Neural crest cell (in vitro differentiated cells): ENCODE results near the gene MLLT11. TPM values are rescaled to one million over a fixed set of nuclear protein-coding genes. Genes with fewer than 3 reads are reported as not detected.

ENCODE experiments used
- DNase-seq: peaks from one replicate; pipeline ENCODE4 v3.0.0; 2021; ENCODE audit warnings: low read depth, mixed read lengths, low spot score
- H3K27ac Mint-ChIP-seq: one replicate; pipeline ENCODE4 v1.8.0; 2021; ENCODE audit warnings: mild to moderate bottlenecking, mixed read lengths; ENCODE audit not compliant: unreplicated experiment
- H3K27me3 Mint-ChIP-seq: 2 replicates; pipeline ENCODE4 v1.8.0; 2021; ENCODE audit warnings: low read depth, mild to moderate bottlenecking, mixed read lengths
- H3K36me3 Mint-ChIP-seq: 2 replicates; pipeline ENCODE4 v1.8.0; 2021; ENCODE audit warnings: low read depth, mild to moderate bottlenecking, mixed read lengths
- H3K4me1 Mint-ChIP-seq: 2 replicates; pipeline ENCODE4 v1.8.0; 2021; ENCODE audit warnings: mixed read lengths
- H3K4me3 Mint-ChIP-seq: one replicate; pipeline ENCODE4 v1.8.0; 2021; ENCODE audit warnings: mild to moderate bottlenecking, mixed read lengths
- H3K9me3 Mint-ChIP-seq: 2 replicates; pipeline ENCODE4 v1.8.0; 2021; ENCODE audit warnings: mixed read lengths
- total RNA-seq: library from RNA; stranded (reverse); gene quantifications from 2 replicates; pipeline ENCODE4 v1.2.1, GENCODE V29; 2021
- TF ChIP-seq, protein P1 (sequence below): fragments of 200-600 bp; sonication (generic); conservative IDR thresholded peaks from 2 replicates; pipeline ENCODE4 v1.5.0; 2021; ENCODE audit warnings: antibody characterized with exemption, mild to moderate bottlenecking

The MLLT11 gene
- total RNA-seq, 1 donor from 2014 or later, result 63.9 TPM

DNA sequence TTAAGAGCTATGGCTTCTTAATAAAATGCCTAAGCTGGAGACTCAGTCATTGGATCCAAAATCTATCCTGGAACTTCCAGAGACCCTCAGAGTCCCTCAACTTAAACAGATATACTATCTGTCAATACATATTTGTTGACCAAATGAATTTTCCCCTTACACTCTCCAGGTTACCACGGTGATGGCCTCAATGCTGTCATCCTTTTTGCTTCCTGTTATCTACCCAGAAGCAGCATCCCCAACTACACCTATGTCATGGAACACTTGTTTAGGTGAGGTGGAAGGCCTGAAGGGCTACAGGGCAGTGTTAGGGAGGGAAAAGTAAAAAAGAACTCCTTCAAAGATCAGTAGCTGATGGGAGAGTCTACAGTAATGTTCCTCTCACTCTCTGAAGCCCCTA is 17.0 kb upstream of the MLLT11 start:
- H3K4me3 Mint-ChIP-seq, result no peak overlapping the region
- TF ChIP-seq, protein P1, sequence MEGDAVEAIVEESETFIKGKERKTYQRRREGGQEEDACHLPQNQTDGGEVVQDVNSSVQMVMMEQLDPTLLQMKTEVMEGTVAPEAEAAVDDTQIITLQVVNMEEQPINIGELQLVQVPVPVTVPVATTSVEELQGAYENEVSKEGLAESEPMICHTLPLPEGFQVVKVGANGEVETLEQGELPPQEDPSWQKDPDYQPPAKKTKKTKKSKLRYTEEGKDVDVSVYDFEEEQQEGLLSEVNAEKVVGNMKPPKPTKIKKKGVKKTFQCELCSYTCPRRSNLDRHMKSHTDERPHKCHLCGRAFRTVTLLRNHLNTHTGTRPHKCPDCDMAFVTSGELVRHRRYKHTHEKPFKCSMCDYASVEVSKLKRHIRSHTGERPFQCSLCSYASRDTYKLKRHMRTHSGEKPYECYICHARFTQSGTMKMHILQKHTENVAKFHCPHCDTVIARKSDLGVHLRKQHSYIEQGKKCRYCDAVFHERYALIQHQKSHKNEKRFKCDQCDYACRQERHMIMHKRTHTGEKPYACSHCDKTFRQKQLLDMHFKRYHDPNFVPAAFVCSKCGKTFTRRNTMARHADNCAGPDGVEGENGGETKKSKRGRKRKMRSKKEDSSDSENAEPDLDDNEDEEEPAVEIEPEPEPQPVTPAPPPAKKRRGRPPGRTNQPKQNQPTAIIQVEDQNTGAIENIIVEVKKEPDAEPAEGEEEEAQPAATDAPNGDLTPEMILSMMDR, result no peak
- H3K27ac Mint-ChIP-seq, result no peak overlapping the region
- DNase-seq, result no peak
- no peaks in the 10 kb centered on the region for H3K36me3 Mint-ChIP-seq
- H3K4me1 Mint-ChIP-seq, result peaks cover 9% of the 10 kb centered on the region
- no peaks in the 10 kb centered on the region for H3K27me3 Mint-ChIP-seq
- H3K9me3 Mint-ChIP-seq, result no peaks in the 10 kb centered on the region

DNA sequence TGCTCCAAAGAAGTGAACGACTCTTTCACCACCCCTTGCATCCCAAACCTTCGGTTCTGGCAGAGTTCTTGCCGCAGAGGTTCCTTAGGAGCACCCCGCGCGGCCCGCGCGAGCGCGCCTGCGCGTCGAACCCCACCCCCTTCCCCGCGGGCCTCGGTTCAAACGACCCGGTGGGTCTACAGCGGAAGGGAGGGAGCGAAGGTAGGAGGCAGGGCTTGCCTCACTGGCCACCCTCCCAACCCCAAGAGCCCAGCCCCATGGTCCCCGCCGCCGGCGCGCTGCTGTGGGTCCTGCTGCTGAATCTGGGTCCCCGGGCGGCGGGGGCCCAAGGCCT is 12.6 kb upstream of the MLLT11 start, which contains the start of gene C1orf56:
C1orf56 (plus strand) TSS at position 161 of the 334 bp plus-strand sequence; CDS start at position 258, 97 bp downstream.
- H3K27me3 Mint-ChIP-seq, result no peaks in the 10 kb centered on the region
- no peaks in the 10 kb centered on the region for H3K9me3 Mint-ChIP-seq
- peaks cover 30% of the 10 kb centered on the region for H3K4me1 Mint-ChIP-seq
- peak within 1 kb of the TSS; percentile 97 for H3K27ac Mint-ChIP-seq
- TF ChIP-seq, protein P1, result no peak
- DNase-seq, result peak; percentile 61
- H3K4me3 Mint-ChIP-seq, result peak within 1 kb of the TSS; percentile 97
- no peaks in the 10 kb centered on the region for H3K36me3 Mint-ChIP-seq

DNA sequence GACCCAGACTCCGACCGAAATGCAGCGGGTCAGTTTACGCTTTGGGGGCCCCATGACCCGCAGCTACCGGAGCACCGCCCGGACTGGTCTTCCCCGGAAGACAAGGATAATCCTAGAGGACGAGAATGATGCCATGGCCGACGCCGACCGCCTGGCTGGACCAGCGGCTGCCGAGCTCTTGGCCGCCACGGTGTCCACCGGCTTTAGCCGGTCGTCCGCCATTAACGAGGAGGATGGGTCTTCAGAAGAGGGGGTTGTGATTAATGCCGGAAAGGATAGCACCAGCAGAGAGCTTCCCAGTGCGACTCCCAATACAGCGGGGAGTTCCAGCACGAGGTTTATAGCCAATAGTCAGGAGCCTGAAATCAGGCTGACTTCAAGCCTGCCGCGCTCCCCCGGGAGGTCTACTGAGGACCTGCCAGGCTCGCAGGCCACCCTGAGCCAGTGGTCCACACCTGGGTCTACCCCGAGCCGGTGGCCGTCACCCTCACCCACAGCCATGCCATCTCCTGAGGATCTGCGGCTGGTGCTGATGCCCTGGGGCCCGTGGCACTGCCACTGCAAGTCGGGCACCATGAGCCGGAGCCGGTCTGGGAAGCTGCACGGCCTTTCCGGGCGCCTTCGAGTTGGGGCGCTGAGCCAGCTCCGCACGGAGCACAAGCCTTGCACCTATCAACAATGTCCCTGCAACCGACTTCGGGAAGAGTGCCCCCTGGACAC is 12.1 kb upstream of the MLLT11 start:
- Mint-ChIP-seq H3K4me1 (peaks cover 30% of the 10 kb centered on the region), H3K27me3 (no peaks in the 10 kb centered on the region), H3K9me3 (no peaks in the 10 kb centered on the region), H3K4me3 (peak overlapping the region; percentile 97), H3K36me3 (no peaks in the 10 kb centered on the region), H3K27ac (peak overlapping the region; percentile 97)
- TF ChIP-seq, protein P1, result peak; percentile 67
- DNase-seq, result peak; percentile 64

DNA sequence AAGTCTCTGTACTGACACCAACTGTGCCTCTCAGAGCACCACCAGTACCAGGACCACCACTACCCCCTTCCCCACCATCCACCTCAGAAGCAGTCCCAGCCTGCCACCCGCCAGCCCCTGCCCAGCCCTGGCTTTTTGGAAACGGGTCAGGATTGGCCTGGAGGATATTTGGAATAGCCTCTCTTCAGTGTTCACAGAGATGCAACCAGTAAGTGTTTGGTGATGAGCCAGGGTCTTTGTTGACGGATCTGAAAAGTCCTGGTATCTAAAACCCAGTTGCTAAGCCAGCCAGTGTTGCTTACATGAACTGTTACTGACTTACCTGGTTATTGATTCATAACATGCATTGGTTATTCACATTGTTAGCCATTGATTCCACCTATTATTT is 11.6 kb upstream of the MLLT11 start:
- Mint-ChIP-seq H3K27me3 (no peaks in the 10 kb centered on the region), H3K36me3 (no peaks in the 10 kb centered on the region), H3K9me3 (no peaks in the 10 kb centered on the region), H3K4me1 (peaks cover 30% of the 10 kb centered on the region), H3K27ac (peak overlapping the region; percentile 6), H3K4me3 (peak overlapping the region; percentile 97)
- no peak for DNase-seq
- TF ChIP-seq, protein P1, result peak; percentile 8

DNA sequence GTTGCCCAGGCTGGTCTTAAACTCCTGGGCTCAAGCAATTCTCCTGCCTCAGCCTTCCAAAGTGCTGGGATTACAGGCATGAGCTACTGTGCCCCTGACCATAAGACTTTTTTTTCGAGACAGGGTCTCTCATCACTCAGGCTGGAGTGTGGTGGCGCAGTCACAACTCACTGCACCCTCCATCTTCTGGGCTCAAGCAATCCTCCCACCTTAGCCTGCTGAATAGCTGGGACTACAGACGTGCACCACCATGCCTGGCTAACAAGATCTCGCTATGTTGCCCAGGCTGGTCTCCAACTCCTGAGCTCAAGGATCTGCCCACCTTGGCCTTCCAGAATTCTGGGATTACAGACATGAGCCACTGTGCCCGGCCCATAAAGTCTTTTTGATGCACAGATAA is 10.7 kb upstream of the MLLT11 start:
- peaks cover 3% of the 10 kb centered on the region for H3K36me3 Mint-ChIP-seq
- peaks cover 30% of the 10 kb centered on the region for H3K4me1 Mint-ChIP-seq
- H3K27me3 Mint-ChIP-seq, result no peaks in the 10 kb centered on the region
- TF ChIP-seq, protein P1, result no peak
- no peak overlapping the region for H3K27ac Mint-ChIP-seq
- peak overlapping the region; percentile 97 for H3K4me3 Mint-ChIP-seq
- no peaks in the 10 kb centered on the region for H3K9me3 Mint-ChIP-seq
- DNase-seq, result no peak
